ENCODE measurements around the gene CMTR1.

CMTR1 gene

GRCh38 chr6:37407948-37408347 lies 25.1 kb upstream of the CMTR1 start:
- no peak overlapping the region for H3K4me3 ChIP-seq (ENCODE audit: low read depth, low read length)
- TF ChIP-seq CTCF (IDR thresholded peaks at IDR 0.05; ENCODE audit: low read depth, low read length, missing control alignments), result no peak
- in situ Hi-C loops (cut with HindIII; ENCODE audit: low pct_ligation_motif_present, low sequenced_read_pairs), result no loop called here
- H3K27me3 ChIP-seq (replicated peaks), result no peaks in the 10 kb centered on the region
- no peak overlapping the region for H3K27ac ChIP-seq
- DNase-seq, result no peak
- H3K36me3 ChIP-seq (replicated peaks), result no peaks in the 10 kb centered on the region

GRCh38 chr6:37409501-37409900 lies 23.5 kb upstream of the CMTR1 start:
- Histone ChIP-seq H3K27me3 (replicated peaks) (no peaks in the 10 kb centered on the region), H3K4me3 (ENCODE audit: low read depth, low read length) (no peak overlapping the region), H3K36me3 (replicated peaks) (no peaks in the 10 kb centered on the region), H3K27ac (no peak overlapping the region)
- no peak for TF ChIP-seq CTCF (IDR thresholded peaks at IDR 0.05; ENCODE audit: low read depth, low read length, missing control alignments)
- no peak for DNase-seq
- in situ Hi-C loops (cut with HindIII; ENCODE audit: low pct_ligation_motif_present, low sequenced_read_pairs), result no loop called here

GRCh38 chr6:37417393-37417792 lies 15.6 kb upstream of the CMTR1 start:
- no peak overlapping the region for H3K4me3 ChIP-seq (ENCODE audit: low read depth, low read length)
- TF ChIP-seq CTCF (IDR thresholded peaks at IDR 0.05; ENCODE audit: low read depth, low read length, missing control alignments), result no peak
- no peak overlapping the region for H3K27ac ChIP-seq
- no peaks in the 10 kb centered on the region for H3K27me3 ChIP-seq (replicated peaks)
- in situ Hi-C loops (cut with HindIII; ENCODE audit: low pct_ligation_motif_present, low sequenced_read_pairs), result no loop called here
- H3K36me3 ChIP-seq (replicated peaks), result no peaks in the 10 kb centered on the region
- DNase-seq, result no peak

GRCh38 chr6:37418722-37419121 lies 14.3 kb upstream of the CMTR1 start:
- H3K27ac ChIP-seq, result no peak overlapping the region
- in situ Hi-C loops (cut with HindIII; ENCODE audit: low pct_ligation_motif_present, low sequenced_read_pairs), result no loop called here
- DNase-seq, result no peak
- H3K36me3 ChIP-seq (replicated peaks), result no peaks in the 10 kb centered on the region
- no peak overlapping the region for H3K4me3 ChIP-seq (ENCODE audit: low read depth, low read length)
- no peak for TF ChIP-seq CTCF (IDR thresholded peaks at IDR 0.05; ENCODE audit: low read depth, low read length, missing control alignments)
- H3K27me3 ChIP-seq (replicated peaks), result no peaks in the 10 kb centered on the region

GRCh38 chr6:37426058-37426944 lies 6.7 kb upstream of the CMTR1 start:
- no peak for DNase-seq
- Histone ChIP-seq H3K4me3 (ENCODE audit: low read depth, low read length) (no peak overlapping the region), H3K27ac (no peak overlapping the region), H3K36me3 (replicated peaks) (no peaks in the 10 kb centered on the region), H3K27me3 (replicated peaks) (no peaks in the 10 kb centered on the region)
- in situ Hi-C loops (cut with HindIII; ENCODE audit: low pct_ligation_motif_present, low sequenced_read_pairs), result no loop called here
- no peak for TF ChIP-seq CTCF (IDR thresholded peaks at IDR 0.05; ENCODE audit: low read depth, low read length, missing control alignments)
